OCI-LY7 (cell line): Measurements from ENCODE around the gene GCNT2. TPM values are rescaled to one million over a fixed set of nuclear protein-coding genes. Genes with fewer than 3 reads are reported as not detected.

ENCODE experiments used
- BruUV-seq: library from RNA; stranded (reverse); fragments of 400-500 nt; replicated peaks from 2 replicates; lab custom pipeline; 2021; lab: Mats Ljungman, UMichigan
- CTCF ChIA-PET: fragments of 300-600 bp; sonication (Branson Sonifier 250); formaldehyde crosslinking; loops from one replicate; lab custom pipeline; 2022; ENCODE audit warnings: antibody characterized with exemption; ENCODE audit not compliant: unreplicated experiment; lab: Charles Lee
- POLR2A ChIA-PET: fragments of 300-600 bp; sonication (Branson Sonifier 250); formaldehyde crosslinking; loops from one replicate; lab custom pipeline; 2022; ENCODE audit warnings: antibody characterized with exemption; lab: Charles Lee
- DNase-seq: peaks from one replicate; pipeline ENCODE4 v3.0.0-alpha.2; 2015; ENCODE audit warnings: low spot score
- H2AFZ ChIP-seq: fragments of 200-600 bp; sonication (generic), shearing (Covaris generic); 2 replicates; pipeline ENCODE4 v1.6.1; 2014; ENCODE audit warnings: mild to moderate bottlenecking, antibody characterized with exemption, low read length, moderate library complexity
- H3K27ac ChIP-seq: fragments of 200-600 bp; sonication (generic); 2 replicates; pipeline ENCODE4 v1.5.1; 2014; ENCODE audit warnings: mixed run types, low read depth, mild to moderate bottlenecking, moderate library complexity, low read length, inconsistent platforms; ENCODE audit not compliant: poor library complexity, severe bottlenecking
- H3K36me3 ChIP-seq: fragments of 200-600 bp; sonication (generic); 2 replicates; pipeline ENCODE4 v1.6.1; 2014; ENCODE audit warnings: mild to moderate bottlenecking, antibody characterized with exemption, low read length, moderate library complexity, mixed read lengths; ENCODE audit not compliant: insufficient read depth
- H3K4me1 ChIP-seq: fragments of 200-600 bp; sonication (generic); 2 replicates; pipeline ENCODE4 v1.5.1; 2014; ENCODE audit warnings: mild to moderate bottlenecking, low read length; ENCODE audit not compliant: insufficient read depth, poor library complexity, severe bottlenecking
- H3K4me2 ChIP-seq: fragments of 200-600 bp; sonication (generic); 2 replicates; pipeline ENCODE4 v1.6.1; 2014; ENCODE audit warnings: mild to moderate bottlenecking, low read length
- H3K4me3 ChIP-seq: fragments of 200-600 bp; sonication (generic); 2 replicates; pipeline ENCODE4 v1.5.1; 2014; ENCODE audit warnings: mild to moderate bottlenecking, low read depth, low read length; ENCODE audit not compliant: poor library complexity, severe bottlenecking
- H3K79me2 ChIP-seq: fragments of 200-600 bp; sonication (generic); 2 replicates; pipeline ENCODE4 v1.6.1; 2016; ENCODE audit warnings: low read depth, mild to moderate bottlenecking, low read length, moderate library complexity, mixed read lengths; ENCODE audit not compliant: insufficient read depth
- H3K9me2 ChIP-seq: fragments of 200-600 bp; sonication (generic); 2 replicates; pipeline ENCODE4 v1.6.1; 2016; ENCODE audit warnings: mild to moderate bottlenecking, low read length, mixed read lengths; ENCODE audit not compliant: insufficient read depth
- H3K9me3 ChIP-seq: fragments of 200-600 bp; sonication (generic); 2 replicates; pipeline ENCODE4 v1.6.1; 2014; ENCODE audit warnings: mild to moderate bottlenecking, mixed run types, low read length, mixed read lengths
- H4K20me1 ChIP-seq: fragments of 200-600 bp; sonication (generic); 2 replicates; pipeline ENCODE4 v1.6.1; 2014; ENCODE audit warnings: mild to moderate bottlenecking, antibody characterized with exemption, low read length, moderate library complexity, mixed read lengths; ENCODE audit not compliant: insufficient read depth
- CTCF ChIP-seq: fragments of 200-600 bp; sonication (generic); conservative IDR thresholded peaks from 2 replicates; pipeline ENCODE4 v1.5.1; 2014; ENCODE audit warnings: mild to moderate bottlenecking, antibody characterized with exemption, low read length, moderate library complexity, mixed read lengths
- EZH2phosphoT487 ChIP-seq: fragments of 200-600 bp; sonication (generic); IDR thresholded peaks from 2 replicates; pipeline ENCODE4 v1.6.1; 2018; ENCODE audit warnings: low read depth, borderline replicate concordance, mild to moderate bottlenecking, mixed run types, antibody characterized with exemption, low read length, moderate library complexity, mixed read lengths
- intact Hi-C: fragments of 100-400 bp; cut with micrococcal nuclease; formaldehyde crosslinking; loops from one replicate; pipeline ENCODE4 v1.10.0; 2022; ENCODE audit not compliant: unreplicated experiment
- total RNA-seq, 2 experiments: library from RNA; depleted of rRNA in 1 of 2; stranded (reverse); fragments of >200 nt in 1 of 2; shearing (Covaris generic) in 1 of 2; gene quantifications; 2 replicates each; pipeline ENCODE4 v1.2.3, GENCODE V29; 2014 to 2022

GCNT2 gene
- total RNA-seq, 2 experiments from 2014 or later: 17.4 to 25.2 TPM

DNA sequence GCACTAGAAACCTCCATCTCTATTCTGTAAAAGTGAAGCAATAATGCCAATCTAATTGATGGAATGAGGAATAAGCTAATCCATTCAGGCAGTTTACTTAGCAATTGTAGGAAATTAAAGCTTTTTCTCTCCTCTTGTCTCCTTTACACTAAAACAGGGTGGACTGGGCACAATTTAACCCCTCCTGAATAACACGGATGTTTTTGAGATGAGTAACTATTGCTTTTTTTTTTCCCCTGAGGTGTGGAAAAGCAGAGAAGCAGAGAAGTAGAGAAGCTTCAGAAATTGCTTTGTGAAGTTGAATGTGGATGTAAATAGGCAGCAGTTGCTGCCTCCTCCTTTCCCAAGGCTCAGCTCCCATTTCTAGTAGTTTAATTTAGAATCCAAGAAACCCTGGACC is 40.0 kb upstream of the GCNT2 start:
- no TSS peak for BruUV-seq
- intact Hi-C loops: no loop called here
- H3K9me3 ChIP-seq: peaks cover 5% of the 10 kb centered on the region; the same call in 1 of the 2 replicates
- no peak overlapping the region for H2AFZ ChIP-seq
- H3K4me1 ChIP-seq: no peaks in the 10 kb centered on the region
- H3K36me3 ChIP-seq: no peaks in the 10 kb centered on the region
- no peak overlapping the region for H3K4me2 ChIP-seq
- no peaks in the 10 kb centered on the region for H4K20me1 ChIP-seq
- H3K4me3 ChIP-seq: no peak overlapping the region
- no peak for DNase-seq
- ChIA-PET CTCF (no interaction called here), POLR2A (interaction anchor here (0.6 to 1.2 kb wide), 8 partner anchors 11 to 1029 kb away, joined by 3 to 6 read pairs (median 3); no protein-coding TSS in a partner anchor)
- no peak overlapping the region for H3K27ac ChIP-seq
- no peaks in the 10 kb centered on the region for H3K9me2 ChIP-seq
- no peaks in the 10 kb centered on the region for H3K79me2 ChIP-seq
- no peak for TF ChIP-seq CTCF
- TF ChIP-seq EZH2phosphoT487: no peak

- no peaks in the 10 kb centered on the region for H3K79me2 ChIP-seq
- no peak overlapping the region for H3K27ac ChIP-seq
- TF ChIP-seq CTCF: no peak
- no TSS peak for BruUV-seq
- CTCF ChIA-PET: no interaction called here
- H3K9me3 ChIP-seq: peaks cover 5% of the 10 kb centered on the region; the same call in 1 of the 2 replicates
- no peaks in the 10 kb centered on the region for H3K36me3 ChIP-seq
- DNase-seq: no peak
- no peak overlapping the region for H3K4me2 ChIP-seq
- no peak overlapping the region for H2AFZ ChIP-seq
- H3K4me1 ChIP-seq: no peaks in the 10 kb centered on the region
- intact Hi-C loops: no loop called here
- H4K20me1 ChIP-seq: no peaks in the 10 kb centered on the region
- H3K9me2 ChIP-seq: no peaks in the 10 kb centered on the region
- H3K4me3 ChIP-seq: no peak overlapping the region
- POLR2A ChIA-PET: interaction anchor here (0.6 to 0.7 kb wide), 2 partner anchors 14 to 23 kb away, joined by 3 to 4 read pairs; no protein-coding TSS in a partner anchor
Measured at GRCh38 chr6:10482636-10483257, 38.4 kb upstream of the GCNT2 start.

GRCh38 chr6:10484912-10485311 is 36.2 kb upstream of the GCNT2 start:
- H3K9me3 ChIP-seq: peaks cover 5% of the 10 kb centered on the region; the same call in 1 of the 2 replicates
- no peaks in the 10 kb centered on the region for H3K4me1 ChIP-seq
- no peak for DNase-seq
- POLR2A ChIA-PET: interaction anchor here (1.0 kb wide), 2 partner anchors 69 to 206 kb away, joined by 3 read pairs; no protein-coding TSS in a partner anchor
- H3K79me2 ChIP-seq: no peaks in the 10 kb centered on the region
- no peaks in the 10 kb centered on the region for H3K36me3 ChIP-seq
- intact Hi-C loops: no loop called here
- H3K4me3 ChIP-seq: no peak overlapping the region
- H3K9me2 ChIP-seq: no peaks in the 10 kb centered on the region
- TF ChIP-seq CTCF (no peak), EZH2phosphoT487 (no peak)
- CTCF ChIA-PET: no interaction called here
- BruUV-seq: no TSS peak
- no peak overlapping the region for H2AFZ ChIP-seq
- no peaks in the 10 kb centered on the region for H4K20me1 ChIP-seq
- no peak overlapping the region for H3K27ac ChIP-seq
- no peak overlapping the region for H3K4me2 ChIP-seq
